ENCODE data around the gene FRS2.
"Not testable (repeated sequence)": the region's sequence is repeated elsewhere in the genome, so short reads cannot be mapped to it uniquely, and the experiment has no call there.

The FRS2 gene

GRCh38 chr12:69588527-69588926 is 118.3 kb downstream of the FRS2 start:
- DNase-seq: no peak

GRCh38 chr12:69589082-69589481 is 118.9 kb downstream of the FRS2 start:
- DNase-seq: no peak

- DNase-seq: no peak
These were observed 125.5 kb downstream of the FRS2 start for GRCh38 chr12:69595689-69596088.

GRCh38 chr12:69598174-69598753 is 128.1 kb downstream of the FRS2 start:
- DNase-seq: no peak

DNA sequence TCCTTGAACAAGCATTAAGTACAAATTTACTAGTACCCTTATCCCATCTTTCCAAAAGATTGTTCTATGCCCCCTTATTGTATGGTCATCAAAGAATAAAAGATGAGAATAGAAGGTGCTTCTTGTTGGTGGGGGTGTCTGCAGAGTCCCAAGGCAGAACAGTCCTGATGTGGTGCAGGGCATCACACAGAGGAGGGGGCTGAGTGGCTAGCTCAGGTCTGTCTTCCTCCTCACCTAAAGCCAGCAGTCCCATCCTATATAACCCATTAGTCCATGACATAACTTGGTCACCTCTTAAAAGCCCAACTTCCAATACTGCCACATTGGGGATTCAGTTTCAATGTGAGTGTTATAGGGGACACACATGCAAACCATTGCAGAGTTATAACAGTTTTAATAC is 130.6 kb downstream of the FRS2 start:
- DNase-seq: no peak

DNA sequence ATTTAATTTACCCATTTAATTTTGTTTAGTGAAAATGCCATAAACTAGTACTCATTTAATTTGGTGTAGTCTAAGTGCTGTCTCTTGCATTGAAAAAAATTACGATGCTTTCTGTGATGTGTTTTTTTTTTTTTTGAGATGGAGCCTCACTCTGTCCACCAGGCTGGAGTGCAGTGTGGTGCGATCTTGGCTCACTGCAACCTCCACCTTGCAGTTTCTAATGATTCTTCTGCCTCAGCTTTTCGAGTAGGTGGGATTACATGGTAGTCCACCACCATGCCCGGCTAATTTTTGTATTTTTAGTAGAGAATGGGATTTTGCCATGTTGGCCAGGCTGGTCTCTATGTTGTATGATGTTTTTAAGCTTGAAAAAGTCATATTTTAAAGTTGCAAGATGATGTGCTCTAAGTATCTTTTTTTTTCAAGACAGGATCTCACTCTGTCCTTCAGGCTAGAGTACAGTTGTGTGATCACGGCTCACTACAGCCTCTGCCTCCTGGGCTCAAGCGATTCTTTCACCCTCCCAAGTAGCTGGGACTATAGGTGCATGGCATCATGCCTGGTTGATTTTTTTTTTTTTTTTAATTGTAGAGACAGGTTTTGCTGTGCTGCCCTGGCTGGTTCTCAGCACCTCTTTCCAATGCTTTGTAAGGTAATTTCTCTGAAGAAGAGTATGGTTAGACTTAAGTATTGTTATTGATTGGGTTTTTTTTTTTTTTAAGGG is 131.9 kb downstream of the FRS2 start:
- no peak for DNase-seq

GRCh38 chr12:69602954-69603353 is 132.8 kb downstream of the FRS2 start:
- no peak for DNase-seq

DNA sequence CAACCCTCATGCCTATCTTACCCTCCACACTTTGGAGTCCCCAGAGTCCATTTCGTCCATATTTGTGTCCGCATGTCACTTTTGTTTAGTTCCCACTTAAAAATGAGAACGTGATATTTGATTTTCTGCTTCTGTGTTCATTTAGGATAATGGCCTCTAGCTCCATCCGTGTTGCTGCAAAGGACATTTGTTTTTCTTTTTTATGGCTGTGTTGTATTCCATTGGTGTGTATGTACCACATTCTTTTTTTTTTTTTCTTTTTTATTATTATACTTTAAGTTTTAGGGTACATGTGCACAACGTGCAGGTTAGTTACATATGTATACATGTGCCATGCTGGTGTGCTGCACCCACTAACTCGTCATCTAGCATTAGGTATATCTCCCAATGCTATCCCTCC is 133.4 kb downstream of the FRS2 start:
- DNase-seq: not testable (repeated sequence)

DNA sequence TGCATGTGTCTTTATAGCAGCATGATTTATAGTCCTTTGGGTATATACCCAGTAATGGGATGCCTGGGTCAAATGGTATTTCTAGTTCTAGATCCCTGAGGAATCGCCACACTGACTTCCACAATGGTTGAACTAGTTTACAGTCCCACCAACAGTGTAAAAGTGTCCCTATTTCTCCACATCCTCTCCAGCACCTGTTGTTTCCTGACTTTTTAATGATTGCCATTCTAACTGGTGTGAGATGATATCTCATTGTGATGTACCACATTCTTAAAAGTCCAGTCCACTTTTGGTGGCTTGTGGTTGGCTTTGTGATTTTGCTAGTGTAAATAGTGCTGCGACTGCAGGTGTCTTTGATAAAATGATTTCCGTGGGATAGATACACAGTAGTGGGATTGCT is 134.1 kb downstream of the FRS2 start:
- not testable (repeated sequence) for DNase-seq

DNA sequence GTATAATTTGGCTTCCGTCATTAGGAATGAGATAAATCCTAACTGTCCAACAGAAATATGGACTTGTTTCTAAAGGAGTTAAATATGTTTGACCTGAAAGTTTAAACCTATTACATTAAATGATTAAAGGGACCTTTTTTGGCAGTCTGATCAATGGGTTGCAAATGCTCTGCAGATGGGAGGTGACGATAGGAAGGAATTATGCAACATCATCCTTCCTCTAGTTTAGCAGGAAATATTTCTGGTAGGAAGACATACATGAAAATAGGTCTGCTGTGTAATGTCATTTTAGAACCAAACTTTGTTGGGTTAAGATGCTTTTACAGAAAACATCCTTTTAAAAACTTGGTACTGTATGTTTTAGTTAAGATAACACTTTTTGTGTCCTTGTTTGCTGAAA is 137.9 kb downstream of the FRS2 start:
- DNase-seq: no peak

GRCh38 chr12:69610126-69610525 is 139.9 kb downstream of the FRS2 start:
- DNase-seq: no peak

- no peak for DNase-seq
These were observed 140.5 kb downstream of the FRS2 start, which contains the start of gene LRRC10 for GRCh38 chr12:69610729-69611128. Gene LRRC10 (minus strand): TSS chr12:69610907. CDS start chr12:69610838, 69 bp downstream.

GRCh38 chr12:69613351-69613750 is 143.2 kb downstream of the FRS2 start:
- no peak for DNase-seq

DNA sequence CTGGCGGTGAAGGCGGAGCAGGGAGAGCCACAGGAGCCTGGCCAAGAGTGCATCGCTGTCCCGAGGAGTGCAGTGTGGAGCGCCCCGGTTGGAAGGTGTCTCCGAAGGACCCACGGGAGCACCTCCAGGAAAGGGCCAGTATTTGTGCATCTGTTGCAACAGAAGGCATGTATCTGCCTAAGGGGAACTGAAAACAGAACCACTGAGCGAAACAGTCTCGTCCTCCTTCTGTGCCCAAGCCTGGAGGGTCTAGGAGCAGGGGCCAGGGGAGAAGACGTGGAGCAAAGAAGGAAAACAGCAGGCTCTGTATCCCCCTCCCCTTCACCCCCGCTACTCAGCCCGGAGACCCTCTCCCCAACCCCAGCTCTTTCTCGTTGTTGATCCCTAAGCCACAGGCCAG is 145.8 kb downstream of the FRS2 start:
- no peak for DNase-seq

- DNase-seq: no peak
These were observed 148.9 kb downstream of the FRS2 start for GRCh38 chr12:69619050-69619449.

DNA sequence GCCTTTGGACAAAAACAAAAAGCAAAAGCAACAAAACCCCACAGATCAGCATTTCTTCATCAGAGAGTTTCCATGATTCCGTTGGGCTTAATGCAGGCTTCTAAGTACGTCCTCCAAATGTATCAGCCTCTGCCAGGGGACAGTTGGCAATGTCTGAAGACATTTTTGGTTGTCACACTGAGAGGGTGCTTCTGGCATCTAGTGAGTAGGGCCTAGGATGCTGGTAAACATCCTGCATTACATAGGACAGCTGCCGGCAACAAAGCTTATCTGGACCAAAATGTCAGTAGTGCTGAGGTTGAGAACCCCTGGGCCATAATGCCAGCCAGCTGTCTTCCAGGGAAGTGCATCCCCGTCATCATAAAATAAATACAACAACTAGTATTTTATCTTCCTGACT is 149.9 kb downstream of the FRS2 start:
- no peak for DNase-seq

GRCh38 chr12:69620921-69621320 is 150.7 kb downstream of the FRS2 start:
- DNase-seq: no peak

GRCh38 chr12:69621551-69621950 is 151.4 kb downstream of the FRS2 start:
- DNase-seq: no peak

DNA sequence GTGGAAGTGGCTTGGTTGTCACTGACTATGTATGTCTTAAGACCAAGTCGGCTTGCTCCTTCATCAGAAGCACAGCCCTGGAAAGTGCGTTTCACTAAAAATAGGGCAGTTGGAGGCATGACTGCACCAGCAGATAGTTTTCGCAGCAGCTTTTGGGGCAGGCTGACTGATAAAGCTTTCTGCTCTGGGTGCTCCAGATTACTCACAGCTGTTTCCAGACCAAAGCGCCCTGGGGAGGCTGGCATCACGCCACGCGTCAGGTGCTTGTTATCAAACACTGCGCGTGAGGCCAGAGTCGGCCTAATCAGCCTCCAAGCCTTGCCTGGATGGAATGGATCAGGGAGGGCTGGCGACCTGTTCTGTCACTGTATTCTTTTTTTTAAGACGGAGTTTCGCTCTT is 153.8 kb downstream of the FRS2 start:
- DNase-seq: no peak

DNA sequence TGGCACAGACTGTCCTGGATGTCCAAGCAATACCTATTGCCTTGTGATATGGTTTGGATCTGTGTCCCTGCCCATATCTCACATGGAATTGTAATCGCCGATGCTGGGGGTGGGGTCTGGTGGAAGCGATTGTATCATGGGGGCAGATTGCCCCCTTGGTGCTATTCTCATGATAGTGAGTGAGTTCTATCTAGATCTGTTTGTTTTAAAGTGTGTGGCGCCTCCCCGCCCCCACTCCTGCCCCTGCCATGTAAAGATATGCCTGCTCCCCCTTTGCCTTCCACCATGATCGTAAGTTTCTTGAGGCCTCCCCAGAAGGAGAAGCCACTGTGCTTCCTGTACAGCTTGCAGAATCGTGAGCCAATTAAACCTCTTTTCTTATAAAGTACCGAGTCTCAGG is 157.3 kb downstream of the FRS2 start:
- DNase-seq: no peak

Measured in NCI-H187 treated with DMSO at 0.1 percent for 48 hours (cell line).